Measurements from ENCODE around the gene GPR152. TPM values are rescaled to one million over a fixed set of nuclear protein-coding genes. Genes with fewer than 3 reads are reported as not detected.

The GPR152 gene
- total and polyA plus RNA-seq, 2 of the 8 experiments (the other 6 are each of a cell fraction or from before 2014, with no cell fraction given), result not detected

- TF ChIP-seq CHD7 (IDR thresholded peaks at IDR 0.05; ENCODE audit: insufficient replicate concordance, low read length) (no peak), TAF7 (optimal IDR thresholded peaks at IDR 0.05; ENCODE audit: borderline replicate concordance, low read depth, low read length) (peak; percentile 57), SRF (IDR thresholded peaks at IDR 0.05; ENCODE audit: low read depth, low read length) (peak; percentile 92), RXRA (IDR thresholded peaks at IDR 0.05; ENCODE audit: insufficient read depth, low read depth, low read length) (no peak), KDM5A (IDR thresholded peaks at IDR 0.05; ENCODE audit: low read length) (no peak), POU5F1 (IDR thresholded peaks at IDR 0.05; ENCODE audit: low read depth, low read length) (no peak), USF2 (IDR thresholded peaks at IDR 0.05; ENCODE audit: low read length) (no peak), RBBP5 (IDR thresholded peaks at IDR 0.05; ENCODE audit: borderline replicate concordance, low read depth, low read length) (no peak), HDAC6 (IDR thresholded peaks at IDR 0.05; ENCODE audit: low read depth, low read length) (no peak), ASH2L (IDR thresholded peaks at IDR 0.05; ENCODE audit: low read length) (peak; percentile 42)
Measured at GRCh38 chr11:67436459-67437081, 16.0 kb downstream of the GPR152 start (continued).

All from H1 (cell line).